DMS 273 treated with DMSO at 0.1 percent for 48 hours (cell line): ENCODE measurements around the gene UNC50.
"Not testable (repeated sequence)": the region's sequence is repeated elsewhere in the genome, so short reads cannot be mapped to it uniquely, and the experiment has no call there.

Source experiments
- DNase-seq: peaks from one replicate; lab custom pipeline; 2025; lab: John Stamatoyannopoulos, UW

Gene UNC50

GRCh38 chr2:98608962-98609604 lies 694 bp downstream of the UNC50 start:
- no peak for DNase-seq

- DNase-seq: no peak
Observed at GRCh38 chr2:98614024-98614739, 5.8 kb downstream of the UNC50 start.

GRCh38 chr2:98615481-98615880 lies 7.1 kb downstream of the UNC50 start:
- DNase-seq: no peak

- DNase-seq: no peak
Observed at GRCh38 chr2:98617149-98617548, 8.8 kb downstream of the UNC50 start.

- no peak for DNase-seq
Observed at GRCh38 chr2:98623657-98624056, 15.3 kb downstream of the UNC50 start.

GRCh38 chr2:98632351-98632750 lies 24.0 kb downstream of the UNC50 start:
- DNase-seq: no peak

- DNase-seq: no peak
Observed at GRCh38 chr2:98634406-98635092, 26.2 kb downstream of the UNC50 start.

GRCh38 chr2:98637401-98638147 lies 29.2 kb downstream of the UNC50 start:
- DNase-seq: no peak

GRCh38 chr2:98643496-98644100 lies 35.2 kb downstream of the UNC50 start:
- no peak for DNase-seq

- DNase-seq: no peak
Observed at GRCh38 chr2:98647636-98648035, 39.2 kb downstream of the UNC50 start.

GRCh38 chr2:98648451-98648850 lies 40.1 kb downstream of the UNC50 start:
- no peak for DNase-seq

- DNase-seq: peak; percentile 40
Observed at GRCh38 chr2:98649135-98649991, 41.0 kb downstream of the UNC50 start.

- no peak for DNase-seq
Observed at GRCh38 chr2:98649992-98650375, 41.6 kb downstream of the UNC50 start.

- DNase-seq: no peak
Observed at GRCh38 chr2:98650998-98651397, 42.6 kb downstream of the UNC50 start.

GRCh38 chr2:98654699-98655495 lies 46.5 kb downstream of the UNC50 start:
- no peak for DNase-seq

- DNase-seq: no peak
Observed at GRCh38 chr2:98656800-98657199, 48.4 kb downstream of the UNC50 start.

- DNase-seq: no peak
Observed at GRCh38 chr2:98658816-98659490, 50.6 kb downstream of the UNC50 start.

- not testable (repeated sequence) for DNase-seq
Observed at GRCh38 chr2:98659491-98659840, 51.1 kb downstream of the UNC50 start.

- DNase-seq: no peak
Observed at GRCh38 chr2:98663511-98664090, 55.2 kb downstream of the UNC50 start.
